GM18511 (cell line): ENCODE measurements around the gene ZNF91.
"Not testable (repeated sequence)": the region's sequence is repeated elsewhere in the genome, so short reads cannot be mapped to it uniquely, and the experiment has no call there.

ENCODE experiments used
- ATAC-seq: cut with Tn5 transposase; IDR thresholded peaks from one replicate; pipeline ENCODE4 v1.9.1; 2021; ENCODE audit warnings: mild to moderate bottlenecking, moderate library complexity; ENCODE audit not compliant: unreplicated experiment

ZNF91 gene

GRCh38 chr19:23395041-23395721 is at the start of gene ZNF91:
ZNF91 (minus strand) TSS chr19:23395471; CDS start chr19:23395354, 117 bp downstream.
- ATAC-seq: peak; percentile 99

- ATAC-seq: no peak
These were observed 45.5 kb upstream of the ZNF91 start for GRCh38 chr19:23440791-23441190.

- no peak for ATAC-seq
These were observed 44.9 kb upstream of the ZNF91 start for GRCh38 chr19:23440207-23440606.

- ATAC-seq: no peak
These were observed 44.4 kb upstream of the ZNF91 start for GRCh38 chr19:23439623-23440022.

- ATAC-seq: no peak
These were observed 42.6 kb upstream of the ZNF91 start for GRCh38 chr19:23437901-23438300.

- no peak for ATAC-seq
These were observed 41.7 kb upstream of the ZNF91 start for GRCh38 chr19:23436944-23437343.

- no peak for ATAC-seq
These were observed 41.0 kb upstream of the ZNF91 start for GRCh38 chr19:23436318-23436717.

GRCh38 chr19:23420824-23421223 is 25.6 kb upstream of the ZNF91 start:
- no peak for ATAC-seq

GRCh38 chr19:23419261-23419660 is 24.0 kb upstream of the ZNF91 start:
- not testable (repeated sequence) for ATAC-seq

- no peak for ATAC-seq
These were observed 20.4 kb upstream of the ZNF91 start for GRCh38 chr19:23415561-23416191.

- no peak for ATAC-seq
These were observed 19.8 kb upstream of the ZNF91 start for GRCh38 chr19:23415034-23415433.

GRCh38 chr19:23410155-23410554 is 14.9 kb upstream of the ZNF91 start:
- ATAC-seq: no peak

- ATAC-seq: no peak
These were observed 14.2 kb upstream of the ZNF91 start for GRCh38 chr19:23409392-23410048.

GRCh38 chr19:23407616-23408133 is 12.4 kb upstream of the ZNF91 start:
- ATAC-seq: no peak

- no peak for ATAC-seq
These were observed 11.4 kb upstream of the ZNF91 start for GRCh38 chr19:23406721-23407120.

- no peak for ATAC-seq
These were observed 10.8 kb upstream of the ZNF91 start for GRCh38 chr19:23406091-23406490.

- ATAC-seq: no peak
These were observed 9.4 kb upstream of the ZNF91 start for GRCh38 chr19:23404676-23405075.

GRCh38 chr19:23403581-23404324 is 8.5 kb upstream of the ZNF91 start:
- no peak for ATAC-seq

GRCh38 chr19:23403052-23403451 is 7.8 kb upstream of the ZNF91 start:
- ATAC-seq: no peak

GRCh38 chr19:23402388-23402787 is 7.1 kb upstream of the ZNF91 start:
- ATAC-seq: no peak

GRCh38 chr19:23401086-23401610 is 5.9 kb upstream of the ZNF91 start:
- ATAC-seq: no peak
